ENCODE measurements around the gene PRR29.

DNA sequence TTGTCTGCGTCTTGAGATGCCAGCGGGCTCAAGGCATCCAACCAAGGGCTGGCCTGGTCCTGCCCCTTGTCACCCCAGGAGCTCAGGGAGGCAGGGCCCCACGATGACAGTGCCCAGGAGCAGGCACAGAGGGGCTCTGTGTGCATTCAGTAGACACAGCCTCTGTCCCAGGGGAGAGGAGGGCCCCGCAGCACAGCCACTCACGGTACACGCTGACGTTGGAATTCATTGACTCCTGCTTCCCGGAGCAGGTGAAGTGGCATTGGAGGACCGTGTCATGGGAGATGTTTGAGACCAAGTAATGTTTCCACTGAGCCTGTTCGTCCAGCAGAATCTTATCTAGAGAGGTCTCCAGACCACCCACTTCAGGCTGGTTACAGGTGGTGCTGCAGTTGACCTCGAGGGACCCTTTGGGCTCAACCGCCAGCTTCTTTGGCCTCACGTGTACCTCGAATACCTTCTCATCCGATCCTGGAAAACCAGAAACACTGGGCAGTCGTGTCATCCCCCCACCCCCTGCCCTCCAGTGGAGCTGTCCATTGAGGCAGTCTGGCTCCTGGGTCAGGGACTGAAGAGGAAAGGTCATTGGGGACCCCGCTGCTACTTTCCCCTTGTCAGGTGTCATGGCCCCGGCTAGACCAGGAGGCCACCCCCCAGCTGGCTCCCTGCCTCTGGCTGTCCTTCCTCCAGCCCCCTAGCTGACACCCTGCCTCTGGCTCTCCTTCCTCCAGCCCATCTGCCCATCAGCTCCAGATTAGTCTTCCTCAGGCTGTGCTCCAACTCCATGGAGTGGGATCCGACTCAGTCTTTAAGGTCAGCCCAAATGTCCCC is 7.0 kb downstream of the PRR29 start:
- TF ChIP-seq, protein P1, sequence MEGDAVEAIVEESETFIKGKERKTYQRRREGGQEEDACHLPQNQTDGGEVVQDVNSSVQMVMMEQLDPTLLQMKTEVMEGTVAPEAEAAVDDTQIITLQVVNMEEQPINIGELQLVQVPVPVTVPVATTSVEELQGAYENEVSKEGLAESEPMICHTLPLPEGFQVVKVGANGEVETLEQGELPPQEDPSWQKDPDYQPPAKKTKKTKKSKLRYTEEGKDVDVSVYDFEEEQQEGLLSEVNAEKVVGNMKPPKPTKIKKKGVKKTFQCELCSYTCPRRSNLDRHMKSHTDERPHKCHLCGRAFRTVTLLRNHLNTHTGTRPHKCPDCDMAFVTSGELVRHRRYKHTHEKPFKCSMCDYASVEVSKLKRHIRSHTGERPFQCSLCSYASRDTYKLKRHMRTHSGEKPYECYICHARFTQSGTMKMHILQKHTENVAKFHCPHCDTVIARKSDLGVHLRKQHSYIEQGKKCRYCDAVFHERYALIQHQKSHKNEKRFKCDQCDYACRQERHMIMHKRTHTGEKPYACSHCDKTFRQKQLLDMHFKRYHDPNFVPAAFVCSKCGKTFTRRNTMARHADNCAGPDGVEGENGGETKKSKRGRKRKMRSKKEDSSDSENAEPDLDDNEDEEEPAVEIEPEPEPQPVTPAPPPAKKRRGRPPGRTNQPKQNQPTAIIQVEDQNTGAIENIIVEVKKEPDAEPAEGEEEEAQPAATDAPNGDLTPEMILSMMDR (conservative IDR thresholded peaks at IDR 0.05 in 1 of 2, IDR thresholded peaks at IDR 0.05 in 1 of 2; ENCODE audit: low read depth in 1 of 2, low read length in 2 of 2) = no peak
- TF ChIP-seq EZH2 (IDR thresholded peaks at IDR 0.05; ENCODE audit: low read length, missing control alignments) = no peak

All from fibroblast of lung (primary cell).